ENCODE measurements around the gene UTF1.
"Not testable (repeated sequence)": the region's sequence is repeated elsewhere in the genome, so short reads cannot be mapped to it uniquely, and the experiment has no call there.

The UTF1 gene

DNA sequence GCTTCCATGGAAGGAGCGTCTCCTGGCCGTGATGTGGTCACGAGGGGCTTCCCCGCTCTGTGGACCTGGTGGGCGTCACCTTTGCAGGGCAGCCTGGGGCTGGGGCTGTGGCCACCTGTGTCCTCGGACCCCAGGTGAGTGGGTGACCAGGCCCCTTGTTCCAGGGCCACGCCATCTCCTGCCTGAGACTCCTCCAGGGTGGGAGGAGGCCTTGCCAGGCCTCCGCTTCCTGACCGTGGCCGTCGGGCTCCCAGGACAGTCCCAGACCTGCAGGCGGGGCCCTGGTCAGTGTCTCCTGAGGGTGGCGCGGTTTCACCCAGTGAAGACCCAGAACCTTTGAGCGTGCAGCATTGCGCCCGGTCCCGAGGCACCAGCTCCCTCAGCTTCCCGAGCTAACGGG lies 20.4 kb upstream of the UTF1 start:
- DNase-seq (ENCODE audit: low read depth in 2 of 2): no peak

DNA sequence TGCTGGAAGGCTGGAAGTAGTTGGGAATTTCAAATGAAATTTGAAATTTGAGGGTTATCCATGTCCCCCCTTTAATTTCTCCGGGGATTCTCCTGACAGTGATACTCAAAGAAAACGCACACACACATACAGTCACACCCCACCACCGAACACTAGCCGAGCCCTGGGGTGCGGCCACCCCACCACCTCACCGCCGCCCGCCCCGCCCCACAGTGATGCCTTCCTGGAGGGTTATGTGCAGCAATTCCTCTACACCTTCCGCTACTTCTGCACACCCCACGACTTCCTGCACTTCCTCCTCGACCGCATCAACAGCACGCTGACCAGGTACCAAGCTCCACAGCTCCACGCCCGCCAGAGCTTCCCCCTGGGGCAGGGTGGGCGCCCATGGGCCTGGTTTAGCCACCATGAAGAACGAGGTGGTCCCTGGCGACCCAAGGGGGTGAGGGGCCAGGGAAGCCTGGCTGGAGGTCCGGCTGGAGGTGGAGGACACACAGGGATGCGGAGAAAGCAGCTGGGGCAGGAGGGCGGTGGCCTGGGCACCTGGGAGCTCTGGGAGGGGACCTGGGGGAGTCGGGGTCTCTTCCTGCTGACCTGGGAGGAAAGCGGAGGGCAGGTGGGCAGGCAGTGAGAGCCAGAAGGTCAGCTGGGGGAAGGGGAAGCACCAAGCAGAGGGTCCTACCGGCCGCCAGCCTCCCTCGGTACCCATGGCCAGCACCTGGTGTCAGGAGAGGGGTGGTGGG lies 19.4 kb upstream of the UTF1 start:
- DNase-seq (ENCODE audit: low read depth in 2 of 2): no peak

- DNase-seq (ENCODE audit: low read depth in 2 of 2): no peak
Measured at GRCh38 chr10:133211141-133211830, 18.7 kb upstream of the UTF1 start.

DNA sequence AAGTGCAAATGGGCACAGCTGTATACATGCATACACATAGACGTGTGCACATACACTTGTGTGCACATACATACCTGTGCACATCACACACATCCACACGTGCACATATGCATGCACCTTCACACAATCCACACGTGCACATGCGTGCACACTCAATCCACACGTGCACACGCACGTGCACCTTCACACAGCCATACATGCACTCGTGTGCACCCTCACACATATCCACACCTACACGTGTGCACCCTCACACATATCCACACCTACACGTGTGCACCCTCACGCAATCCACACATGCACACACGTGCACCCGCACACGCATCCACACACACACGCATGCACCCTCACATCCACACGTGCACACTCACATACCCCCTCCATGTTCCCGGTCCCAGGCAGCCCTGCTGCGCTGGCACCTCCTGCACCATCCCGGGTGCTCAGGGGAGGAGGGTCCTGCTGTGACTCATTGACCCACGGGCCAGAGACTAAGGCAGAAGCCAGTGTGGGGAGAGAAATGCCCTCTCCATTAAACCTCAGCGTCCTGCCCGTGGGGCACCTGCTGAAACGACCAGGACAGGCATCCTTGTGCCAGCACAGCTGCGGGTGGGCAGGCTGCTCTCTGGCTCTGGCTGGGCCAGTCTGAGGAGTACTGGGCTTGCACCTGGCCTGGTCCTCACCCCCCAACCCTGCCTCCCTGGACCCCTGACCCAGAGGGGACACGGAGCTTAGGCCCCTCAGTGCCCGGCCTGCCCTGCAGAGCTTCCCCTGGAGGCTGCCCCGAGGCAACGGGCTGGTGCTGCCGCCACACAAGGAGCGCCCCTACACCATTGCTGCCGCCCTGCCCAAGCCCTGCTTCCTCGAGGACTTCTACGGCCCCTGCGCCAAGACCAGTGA lies 17.8 kb upstream of the UTF1 start:
- DNase-seq (ENCODE audit: low read depth in 2 of 2): no peak

DNA sequence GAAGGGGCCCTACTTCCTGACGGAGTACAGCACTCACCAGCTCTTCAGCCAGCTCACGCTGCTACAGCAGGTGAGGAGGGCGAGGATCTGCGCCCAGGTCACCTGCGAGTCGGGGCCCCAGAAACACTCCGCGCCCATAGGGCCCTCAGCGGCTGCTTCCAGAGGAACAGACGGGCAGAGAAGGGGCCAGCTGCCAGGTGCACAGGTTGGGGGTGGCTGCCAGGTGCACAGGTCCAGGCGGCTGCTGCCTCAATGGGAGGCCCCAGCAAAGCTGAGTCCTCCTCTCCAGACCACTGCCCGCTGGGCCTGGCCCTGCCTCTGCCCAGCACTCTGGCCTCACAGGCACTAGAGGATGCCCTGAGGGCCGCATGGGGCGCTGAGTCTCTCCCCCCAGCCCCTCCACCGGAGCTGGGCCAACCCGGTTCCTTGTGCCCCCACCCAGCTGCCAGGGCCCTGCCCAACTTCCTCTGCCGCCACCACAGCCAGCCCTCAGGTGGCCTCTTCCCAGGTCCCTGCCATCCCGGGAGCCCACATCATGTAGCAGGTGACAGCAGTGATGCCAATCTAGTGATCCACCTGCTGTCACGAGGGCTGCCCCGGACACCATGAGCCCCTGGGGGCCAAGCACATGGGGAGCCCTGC lies 17.0 kb upstream of the UTF1 start:
- no peak for DNase-seq (ENCODE audit: low read depth in 2 of 2)

DNA sequence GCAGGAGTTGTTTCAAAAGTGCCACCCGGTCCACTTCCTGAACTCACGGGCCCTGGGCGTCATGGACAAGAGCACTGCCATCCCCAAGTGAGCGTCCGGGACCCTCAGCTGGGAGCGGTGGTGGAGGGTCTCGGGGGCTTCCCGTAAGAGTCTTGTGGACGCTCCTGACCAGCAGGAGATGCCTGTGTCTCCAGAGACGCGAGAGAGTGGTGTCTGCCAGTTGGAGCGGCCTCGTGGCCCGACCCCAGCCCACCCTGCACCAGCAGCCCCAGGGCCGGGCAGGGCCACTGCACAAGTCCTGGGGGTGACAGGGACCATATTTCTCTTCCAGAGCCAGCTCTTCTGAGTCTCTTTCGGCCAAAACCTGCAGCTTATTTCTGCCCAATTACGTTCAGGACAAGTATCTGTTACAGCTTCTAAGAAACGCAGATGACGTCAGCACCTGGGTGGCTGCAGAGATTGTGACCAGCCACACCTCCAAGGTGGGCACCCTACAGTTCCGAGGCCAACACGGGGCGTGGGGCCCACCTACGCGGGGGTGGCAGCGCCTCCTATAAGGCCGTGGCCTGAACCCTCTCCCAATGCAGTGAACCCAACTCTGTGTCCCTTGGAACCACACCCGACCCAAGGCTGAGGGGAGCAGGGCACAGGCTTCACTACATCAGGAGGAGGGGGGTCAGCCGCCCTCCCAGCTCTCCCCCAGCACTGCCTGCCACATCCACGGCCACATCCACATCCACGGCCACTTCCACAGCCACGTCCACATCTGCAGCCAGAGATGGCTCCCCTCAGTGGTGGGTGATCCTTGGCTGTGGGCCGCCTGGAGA lies 16.2 kb upstream of the UTF1 start:
- no peak for DNase-seq (ENCODE audit: low read depth in 2 of 2)

GRCh38 chr10:133214468-133215410 lies 15.3 kb upstream of the UTF1 start:
- DNase-seq (ENCODE audit: low read depth in 2 of 2): no peak

- DNase-seq (ENCODE audit: low read depth in 2 of 2): no peak
Measured at GRCh38 chr10:133215586-133215985, 14.4 kb upstream of the UTF1 start.

DNA sequence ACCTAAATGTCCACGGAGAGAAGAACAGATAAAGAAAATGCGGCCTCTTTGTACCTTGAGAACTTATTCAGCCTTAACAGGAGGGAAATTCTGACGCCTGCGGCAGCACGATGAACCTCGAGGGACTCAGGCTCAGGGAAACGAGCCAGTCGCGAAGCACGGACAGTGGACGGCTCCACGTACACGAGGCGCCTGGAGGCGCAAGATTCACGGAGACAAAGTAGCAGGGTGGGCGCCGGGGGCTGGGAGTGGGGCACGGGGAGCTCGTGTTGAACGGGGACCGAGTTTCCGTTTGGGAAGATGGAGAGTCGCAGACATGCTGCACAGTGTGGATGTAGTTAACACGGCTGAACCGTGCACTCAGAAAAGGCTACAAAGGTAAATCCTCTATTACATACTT lies 13.2 kb upstream of the UTF1 start:
- no peak for DNase-seq (ENCODE audit: low read depth in 2 of 2)

DNA sequence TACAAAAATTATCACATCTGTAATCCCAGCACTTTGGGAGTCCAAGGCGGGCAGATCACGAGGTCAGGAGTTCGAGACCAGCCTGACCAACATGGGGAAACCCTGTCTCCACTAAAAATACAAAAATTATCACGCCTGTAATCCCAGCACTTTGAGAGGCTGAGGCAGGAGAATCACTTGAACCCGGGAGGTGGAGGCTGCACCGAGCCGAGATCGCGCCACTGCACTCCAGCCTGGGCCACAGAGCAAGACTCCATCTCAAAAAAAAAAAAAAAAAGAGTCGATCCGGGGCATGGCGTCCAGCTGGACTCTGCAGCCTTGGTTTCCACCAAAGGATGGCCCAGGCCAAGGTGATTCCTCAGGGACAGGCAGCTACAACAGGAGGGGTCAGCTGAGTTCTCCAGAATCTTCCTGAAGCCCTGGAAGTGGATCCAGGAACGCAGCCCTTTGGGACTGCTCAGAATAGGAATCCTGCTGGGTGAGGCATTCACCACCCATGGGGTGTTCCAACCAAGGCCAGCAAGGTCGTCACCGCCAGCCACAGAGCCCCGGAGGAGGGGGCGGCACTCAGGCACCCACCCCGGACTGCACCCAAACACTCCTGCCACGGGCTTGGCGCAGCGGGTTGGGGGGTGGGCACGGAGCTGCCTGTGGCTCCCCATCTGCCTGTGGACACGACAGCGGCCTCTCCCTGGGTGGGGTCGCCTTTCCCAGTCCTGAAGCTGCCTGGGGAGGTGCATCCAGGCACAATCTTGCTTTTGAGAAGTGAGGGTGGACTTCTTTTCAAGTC lies 12.0 kb upstream of the UTF1 start:
- DNase-seq (ENCODE audit: low read depth in 2 of 2): no peak

GRCh38 chr10:133218891-133219290 lies 11.1 kb upstream of the UTF1 start:
- no peak for DNase-seq (ENCODE audit: low read depth in 2 of 2)

GRCh38 chr10:133219782-133220181 lies 10.2 kb upstream of the UTF1 start:
- DNase-seq (ENCODE audit: low read depth in 2 of 2): no peak

DNA sequence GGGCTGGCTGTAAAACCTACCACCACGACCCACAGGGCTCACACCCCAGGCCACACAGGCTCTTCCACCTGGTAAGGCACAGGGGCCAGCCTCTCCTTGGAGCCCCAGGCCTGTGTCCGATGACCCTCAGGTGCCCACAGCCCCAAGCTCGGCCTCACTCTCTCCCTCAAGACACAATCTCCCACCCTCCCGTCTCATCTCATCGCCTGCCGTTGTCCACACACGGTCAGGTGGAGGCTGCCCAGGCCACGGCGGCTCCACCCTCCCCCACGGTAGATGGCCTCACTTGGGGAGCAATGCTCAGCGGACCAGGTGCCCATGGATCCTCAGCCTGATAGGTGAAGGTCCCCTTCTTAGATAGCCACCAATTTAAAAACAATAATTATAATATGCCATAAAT lies 8.7 kb upstream of the UTF1 start:
- no peak for DNase-seq (ENCODE audit: low read depth in 2 of 2)

GRCh38 chr10:133221756-133222155 lies 8.3 kb upstream of the UTF1 start:
- DNase-seq (ENCODE audit: low read depth in 2 of 2): not testable (repeated sequence)

GRCh38 chr10:133224076-133224475 lies 5.9 kb upstream of the UTF1 start:
- no peak for DNase-seq (ENCODE audit: low read depth in 2 of 2)

- no peak for DNase-seq (ENCODE audit: low read depth in 2 of 2)
Measured at GRCh38 chr10:133224756-133225372, 5.2 kb upstream of the UTF1 start.

- DNase-seq (ENCODE audit: low read depth in 2 of 2): no peak
Measured at GRCh38 chr10:133225707-133226191, 4.3 kb upstream of the UTF1 start.

GRCh38 chr10:133226251-133226808 lies 3.7 kb upstream of the UTF1 start:
- DNase-seq (ENCODE audit: low read depth in 2 of 2): no peak

Data from stimulated activated CD8-positive, alpha-beta memory T cell treated with anti-CD3 and anti-CD28 coated beads, Interleukin-2, amount 100 ng/mL, for 1 hour (primary cell).